Retinal pigment epithelial cell (primary cell): ENCODE measurements around the gene MSANTD3.
"Not testable (repeated sequence)": the region's sequence is repeated elsewhere in the genome, so short reads cannot be mapped to it uniquely, and the experiment has no call there.

Source experiments
- DNase-seq: peaks from one replicate; pipeline ENCODE4 v3.0.0-alpha.2; 2010; ENCODE audit warnings: low read depth
- H3K4me3 ChIP-seq: 2 replicates; pipeline ENCODE4 v1.5.1; 2011; ENCODE audit warnings: mild to moderate bottlenecking, low read length, control low read depth, moderate library complexity
- TF ChIP-seq, protein P1 (sequence below): conservative IDR thresholded peaks from 2 replicates; pipeline ENCODE4 v1.5.1; 2011; ENCODE audit warnings: low read depth, low read length, control low read depth, inconsistent platforms

MSANTD3 gene

DNA sequence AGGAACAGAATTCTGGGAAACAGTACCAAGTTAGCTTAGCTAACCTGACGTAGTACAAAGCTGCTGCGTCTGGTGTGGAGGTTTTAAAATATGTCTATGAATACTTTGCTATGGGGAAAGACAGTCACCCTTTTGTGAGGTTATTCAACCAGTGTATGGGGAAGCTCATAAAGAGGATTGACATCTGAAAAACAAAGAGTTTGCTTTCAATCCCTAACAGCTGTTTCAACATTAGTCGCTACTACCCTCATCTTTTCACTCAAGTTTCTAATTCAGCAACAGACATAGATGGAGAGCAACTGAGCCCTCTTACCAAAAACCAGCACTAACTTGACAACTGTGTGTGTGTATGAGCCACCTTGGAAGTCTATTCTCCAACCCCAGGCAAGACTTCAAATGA, 7.8 kb upstream of the MSANTD3 start:
- DNase-seq, result no peak
- TF ChIP-seq, protein P1, sequence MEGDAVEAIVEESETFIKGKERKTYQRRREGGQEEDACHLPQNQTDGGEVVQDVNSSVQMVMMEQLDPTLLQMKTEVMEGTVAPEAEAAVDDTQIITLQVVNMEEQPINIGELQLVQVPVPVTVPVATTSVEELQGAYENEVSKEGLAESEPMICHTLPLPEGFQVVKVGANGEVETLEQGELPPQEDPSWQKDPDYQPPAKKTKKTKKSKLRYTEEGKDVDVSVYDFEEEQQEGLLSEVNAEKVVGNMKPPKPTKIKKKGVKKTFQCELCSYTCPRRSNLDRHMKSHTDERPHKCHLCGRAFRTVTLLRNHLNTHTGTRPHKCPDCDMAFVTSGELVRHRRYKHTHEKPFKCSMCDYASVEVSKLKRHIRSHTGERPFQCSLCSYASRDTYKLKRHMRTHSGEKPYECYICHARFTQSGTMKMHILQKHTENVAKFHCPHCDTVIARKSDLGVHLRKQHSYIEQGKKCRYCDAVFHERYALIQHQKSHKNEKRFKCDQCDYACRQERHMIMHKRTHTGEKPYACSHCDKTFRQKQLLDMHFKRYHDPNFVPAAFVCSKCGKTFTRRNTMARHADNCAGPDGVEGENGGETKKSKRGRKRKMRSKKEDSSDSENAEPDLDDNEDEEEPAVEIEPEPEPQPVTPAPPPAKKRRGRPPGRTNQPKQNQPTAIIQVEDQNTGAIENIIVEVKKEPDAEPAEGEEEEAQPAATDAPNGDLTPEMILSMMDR, result no peak
- H3K4me3 ChIP-seq, result no peak overlapping the region

- H3K4me3 ChIP-seq, DNase-seq: not testable (repeated sequence)
Measured at GRCh38 chr9:100421116-100421515, 5.8 kb upstream of the MSANTD3 start.

- H3K4me3 ChIP-seq, result no peak overlapping the region
- no peak for DNase-seq
- TF ChIP-seq, protein P1, result no peak
Measured at GRCh38 chr9:100425758-100426157, 1.2 kb upstream of the MSANTD3 start.

GRCh38 chr9:100426189-100426529, 784 bp upstream of the MSANTD3 start:
- no peak for DNase-seq
- H3K4me3 ChIP-seq, result peak overlapping the region; percentile 81

GRCh38 chr9:100427366-100428263, 672 bp downstream of the MSANTD3 start:
- TF ChIP-seq, protein P1, result no peak
- DNase-seq, result no peak
- H3K4me3 ChIP-seq, result peak overlapping the region; percentile 80

More at GRCh38 chr9:100426189-100426529, 784 bp upstream of the MSANTD3 start:
- TF ChIP-seq, protein P1, result no peak

DNA sequence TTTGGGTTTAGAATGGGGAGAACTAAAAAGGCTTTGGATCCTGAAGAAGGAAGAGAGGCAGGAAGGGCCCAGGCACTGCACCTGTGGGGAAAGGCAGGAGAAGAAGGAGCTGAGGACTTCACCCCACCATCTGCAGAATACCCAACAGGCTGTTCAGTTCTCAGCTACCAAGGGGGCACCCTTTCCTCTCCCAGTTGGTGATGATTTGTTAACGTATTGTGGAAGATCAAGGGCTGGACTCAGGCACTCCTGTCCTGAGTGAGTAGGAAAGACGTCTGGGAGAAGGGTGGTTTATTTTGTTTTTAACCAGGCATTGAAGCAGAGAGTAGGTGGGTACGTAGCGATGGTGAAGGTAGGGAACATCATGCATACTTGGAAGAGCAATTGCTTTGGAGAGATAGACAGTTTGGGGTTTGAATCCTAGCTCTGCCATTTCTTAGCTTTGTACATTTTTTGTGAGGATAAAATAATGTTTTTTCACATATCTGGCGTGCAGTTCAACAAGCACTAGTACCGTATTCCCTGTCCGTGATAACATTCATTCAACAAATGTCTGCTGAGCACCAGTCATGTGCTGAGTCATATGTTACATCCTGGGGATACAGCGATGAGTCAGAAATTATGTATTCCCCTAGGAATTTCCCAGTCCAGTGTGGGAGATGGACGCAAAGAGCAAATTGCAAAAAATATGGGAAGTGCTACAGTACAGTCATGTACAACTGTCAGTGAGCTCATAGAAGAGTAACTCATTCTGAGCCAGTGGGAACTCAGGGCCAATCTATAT, 2.1 kb downstream of the MSANTD3 start:
- DNase-seq, result peak; percentile 96
- H3K4me3 ChIP-seq, result peak overlapping the region; percentile 80
- TF ChIP-seq, protein P1, result no peak

DNA sequence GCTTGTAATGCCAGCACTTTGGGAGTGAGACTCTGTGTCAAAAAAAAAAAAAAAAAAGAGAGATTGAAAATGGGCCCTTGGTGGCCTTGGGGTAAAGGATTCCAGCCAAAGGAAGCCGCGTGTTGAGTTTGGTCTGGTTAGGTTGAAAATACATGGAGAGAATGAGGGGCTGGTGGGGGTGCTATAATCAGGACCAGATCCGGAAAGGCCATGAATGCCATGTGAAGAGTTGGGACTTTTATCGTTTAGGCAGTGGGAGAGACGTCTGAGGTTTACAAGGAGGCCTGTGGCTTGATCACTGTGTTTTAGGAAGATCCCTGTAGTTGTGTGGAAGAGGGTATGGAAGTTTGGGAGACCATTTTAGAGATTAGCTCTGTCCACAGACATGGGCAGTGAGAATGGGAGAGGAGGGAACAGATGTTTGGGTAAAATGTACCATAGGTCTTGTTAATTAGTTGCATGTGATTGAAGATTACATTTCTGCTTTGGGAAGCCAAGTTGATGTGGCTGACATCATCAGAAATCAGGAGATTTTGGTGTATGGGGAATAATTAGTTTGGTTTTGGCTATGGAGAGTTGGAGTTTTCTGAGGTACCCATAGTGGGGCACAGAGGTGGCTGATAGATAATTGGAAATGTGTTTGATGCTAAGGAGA, 3.5 kb downstream of the MSANTD3 start:
- no peak overlapping the region for H3K4me3 ChIP-seq
- TF ChIP-seq, protein P1, result no peak
- no peak for DNase-seq
